ENCODE data around the gene USHBP1. TPM values are rescaled to one million over a fixed set of nuclear protein-coding genes. Genes with fewer than 3 reads are reported as not detected.

USHBP1 gene
- total and polyA plus RNA-seq, 2 of the 13 experiments (the other 11 are each of a cell fraction or from before 2014, with no cell fraction given), result 0.15 to 1.5 TPM

DNA sequence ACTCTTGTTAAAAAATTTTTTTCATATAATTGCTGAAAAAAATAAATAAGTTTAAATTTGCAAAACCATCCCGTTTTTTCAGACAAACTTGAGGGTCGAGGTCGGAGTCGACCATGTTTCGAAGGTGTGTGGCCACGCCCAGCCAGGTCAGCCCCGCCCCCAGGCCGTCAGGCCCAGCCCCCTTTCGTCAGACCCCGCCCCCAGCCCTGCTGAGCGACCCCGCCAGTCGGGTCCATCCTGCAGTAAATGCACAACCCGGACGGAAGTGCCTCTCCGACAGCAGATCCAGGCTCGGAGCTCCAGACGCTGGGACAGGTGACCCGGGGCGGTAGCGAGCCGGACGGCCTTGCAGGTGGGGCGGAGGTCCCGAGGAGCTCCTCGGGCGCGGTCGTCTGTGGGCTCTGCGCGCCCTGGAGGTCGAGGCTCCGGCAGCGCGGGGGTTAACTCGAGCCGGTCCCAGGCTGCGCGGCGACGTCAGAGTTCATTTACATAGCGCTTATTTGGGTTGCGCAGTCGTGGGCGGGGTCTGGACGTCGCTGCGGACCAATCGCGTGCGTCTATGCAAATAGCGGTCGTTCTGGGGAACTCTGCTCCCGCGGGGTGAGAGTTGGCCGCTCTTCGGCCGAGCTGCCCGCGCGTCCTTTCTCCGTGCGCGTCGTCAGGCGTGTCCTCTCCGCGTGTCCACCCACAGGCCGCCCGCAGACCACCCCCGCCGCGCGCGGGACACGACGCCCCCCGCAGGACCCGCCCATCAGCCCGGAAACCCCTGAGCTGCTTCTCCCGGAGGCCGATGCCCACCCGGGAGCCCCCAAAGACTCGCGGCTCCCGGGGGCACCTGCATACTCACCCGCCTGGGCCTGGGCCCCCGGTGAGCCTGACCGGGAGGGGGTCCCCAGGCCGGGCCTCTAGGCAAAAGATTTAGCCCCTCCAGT lies 38.3 kb downstream of the USHBP1 start, which contains the start of gene OCEL1:
Gene OCEL1 (plus strand): TSS at position 225 of the 932 bp plus-strand sequence. CDS start 22 bp downstream, at position 247.
- BruUV-seq (replicated peaks), result no TSS peak
- intact Hi-C loops (cut with micrococcal nuclease; ENCODE audit: unreplicated experiment), result loop anchor here (2.0 to 5.0 kb wide), 2 partner anchors 21 to 41 kb away; partner anchors contain the start of gene BABAM1
- ATAC-seq (peak; percentile 92), DNase-seq (ENCODE audit: low spot score) (peak; percentile 95), FAIRE-seq (peak; percentile 89)
- in situ Hi-C loops (cut with HindIII; ENCODE audit: extremely low pct_ligation_motif_present, low pct_unique_long_range_greater_than_20kb), result no loop called here
- H3K27ac ChIP-seq (ENCODE audit: extremely low read length, insufficient read depth, low read length), result peak within 1 kb of the TSS; percentile 94
- CTCF ChIA-PET (ENCODE audit: low intra/inter-chr PET ratio, low total read pairs), result interaction anchor here (0.6 to 1.2 kb wide), 2 partner anchors 35 to 129 kb away, joined by 3 to 4 read pairs; no protein-coding TSS in a partner anchor
- H3K4me1 ChIP-seq (ENCODE audit: insufficient read depth, low read length), result peaks cover 23% of the 10 kb centered on the region
- H3K9ac ChIP-seq (ENCODE audit: insufficient read depth, low read depth, low read length), result peak within 1 kb of the TSS; percentile 90
- no peaks in the 10 kb centered on the region for H4K20me1 ChIP-seq (ENCODE audit: insufficient read depth, low read length)
- no peaks in the 10 kb centered on the region for H3K9me3 ChIP-seq (ENCODE audit: low read length)
- 10% methylated on average over 2 of the region's 90 CpGs for WGBS (ENCODE audit: low lambda C conversion rate)
- POLR2A ChIA-PET, result interaction anchor here (0.7 to 8.5 kb wide), 21 partner anchors 9 to 150 kb away, joined by 3 to 178 read pairs (median 4); partner anchors contain the start of genes ABHD8, BABAM1, DDA1 and MRPL34
- H3K79me2 ChIP-seq (ENCODE audit: insufficient read depth, low read length), result peaks cover 13% of the 10 kb centered on the region
- H3K27me3 ChIP-seq (ENCODE audit: control insufficient read depth in 1 of 2, insufficient read depth in 2 of 2, low read length in 2 of 2), result no peaks in the 10 kb centered on the region; a peak in 1 of 5 replicates
- peak within 1 kb of the TSS; percentile 77 for H3K4me2 ChIP-seq (ENCODE audit: low read depth, low read length)
- no peak within 1 kb of the TSS for H2AFZ ChIP-seq (ENCODE audit: low read length)
- H3K36me3 ChIP-seq (replicated peaks in 1 of 2; ENCODE audit: control insufficient read depth in 1 of 2, insufficient read depth in 2 of 2, low read length in 2 of 2), result peaks cover 3 to 8% of the 10 kb centered on the region in 2 experiments; a peak in 3 of 5 replicates
- H3K4me3 ChIP-seq (replicated peaks in 1 of 3; ENCODE audit: insufficient read depth in 1 of 3, low read depth in 2 of 3, low read length in 3 of 3), result peak within 1 kb of the TSS; percentile 68 to 80 (median 79)
- TF ChIP-seq HOXA9 (CRISPR knock-in tag; IDR thresholded peaks at IDR 0.05; ENCODE audit: borderline replicate concordance) (peak; percentile 49; the same call in 1 of the 2 replicates), SCMH1 (CRISPR knock-in tag; IDR thresholded peaks at IDR 0.05; ENCODE audit: borderline replicate concordance) (no peak), ZNF564 (CRISPR knock-in tag; IDR thresholded peaks at IDR 0.05) (peak; percentile 43; the same call in 1 of the 2 replicates), NFE2 (CRISPR knock-in tag; IDR thresholded peaks at IDR 0.05) (no peak), ZNF180 (CRISPR knock-in tag; IDR thresholded peaks at IDR 0.05; ENCODE audit: borderline replicate concordance, low read depth) (no peak), NFYB (CRISPR knock-in tag; IDR thresholded peaks at IDR 0.05) (peak; percentile 72), YY1 (IDR thresholded peaks at IDR 0.05; ENCODE audit: insufficient read depth, insufficient replicate concordance, low read depth, low read length) (peak; percentile 42), NFKB2 (CRISPR knock-in tag; IDR thresholded peaks at IDR 0.05; ENCODE audit: borderline replicate concordance) (peak; percentile 58; the same call in 1 of the 2 replicates), ZNF230 (CRISPR knock-in tag; IDR thresholded peaks at IDR 0.05) (peak; percentile 22; the same call in 1 of the 2 replicates), NKX3-1 (CRISPR knock-in tag; IDR thresholded peaks at IDR 0.05) (no peak), ZNF337 (CRISPR knock-in tag; IDR thresholded peaks at IDR 0.05; ENCODE audit: borderline replicate concordance, low read depth) (no peak)
- TF ChIP-seq, protein P1, sequence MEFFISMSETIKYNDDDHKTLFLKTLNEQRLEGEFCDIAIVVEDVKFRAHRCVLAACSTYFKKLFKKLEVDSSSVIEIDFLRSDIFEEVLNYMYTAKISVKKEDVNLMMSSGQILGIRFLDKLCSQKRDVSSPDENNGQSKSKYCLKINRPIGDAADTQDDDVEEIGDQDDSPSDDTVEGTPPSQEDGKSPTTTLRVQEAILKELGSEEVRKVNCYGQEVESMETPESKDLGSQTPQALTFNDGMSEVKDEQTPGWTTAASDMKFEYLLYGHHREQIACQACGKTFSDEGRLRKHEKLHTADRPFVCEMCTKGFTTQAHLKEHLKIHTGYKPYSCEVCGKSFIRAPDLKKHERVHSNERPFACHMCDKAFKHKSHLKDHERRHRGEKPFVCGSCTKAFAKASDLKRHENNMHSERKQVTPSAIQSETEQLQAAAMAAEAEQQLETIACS (CRISPR knock-in tag; IDR thresholded peaks at IDR 0.05), result peak; percentile 34; the same call in 1 of the 2 replicates
- TF ChIP-seq, protein P2, sequence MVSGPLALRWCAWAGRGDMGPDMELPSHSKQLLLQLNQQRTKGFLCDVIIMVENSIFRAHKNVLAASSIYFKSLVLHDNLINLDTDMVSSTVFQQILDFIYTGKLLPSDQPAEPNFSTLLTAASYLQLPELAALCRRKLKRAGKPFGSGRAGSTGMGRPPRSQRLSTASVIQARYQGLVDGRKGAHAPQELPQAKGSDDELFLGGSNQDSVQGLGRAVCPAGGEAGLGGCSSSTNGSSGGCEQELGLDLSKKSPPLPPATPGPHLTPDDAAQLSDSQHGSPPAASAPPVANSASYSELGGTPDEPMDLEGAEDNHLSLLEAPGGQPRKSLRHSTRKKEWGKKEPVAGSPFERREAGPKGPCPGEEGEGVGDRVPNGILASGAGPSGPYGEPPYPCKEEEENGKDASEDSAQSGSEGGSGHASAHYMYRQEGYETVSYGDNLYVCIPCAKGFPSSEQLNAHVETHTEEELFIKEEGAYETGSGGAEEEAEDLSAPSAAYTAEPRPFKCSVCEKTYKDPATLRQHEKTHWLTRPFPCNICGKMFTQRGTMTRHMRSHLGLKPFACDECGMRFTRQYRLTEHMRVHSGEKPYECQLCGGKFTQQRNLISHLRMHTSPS (CRISPR knock-in tag; IDR thresholded peaks at IDR 0.05; ENCODE audit: low read depth), result peak; percentile 52
- TF ChIP-seq, protein P3, sequence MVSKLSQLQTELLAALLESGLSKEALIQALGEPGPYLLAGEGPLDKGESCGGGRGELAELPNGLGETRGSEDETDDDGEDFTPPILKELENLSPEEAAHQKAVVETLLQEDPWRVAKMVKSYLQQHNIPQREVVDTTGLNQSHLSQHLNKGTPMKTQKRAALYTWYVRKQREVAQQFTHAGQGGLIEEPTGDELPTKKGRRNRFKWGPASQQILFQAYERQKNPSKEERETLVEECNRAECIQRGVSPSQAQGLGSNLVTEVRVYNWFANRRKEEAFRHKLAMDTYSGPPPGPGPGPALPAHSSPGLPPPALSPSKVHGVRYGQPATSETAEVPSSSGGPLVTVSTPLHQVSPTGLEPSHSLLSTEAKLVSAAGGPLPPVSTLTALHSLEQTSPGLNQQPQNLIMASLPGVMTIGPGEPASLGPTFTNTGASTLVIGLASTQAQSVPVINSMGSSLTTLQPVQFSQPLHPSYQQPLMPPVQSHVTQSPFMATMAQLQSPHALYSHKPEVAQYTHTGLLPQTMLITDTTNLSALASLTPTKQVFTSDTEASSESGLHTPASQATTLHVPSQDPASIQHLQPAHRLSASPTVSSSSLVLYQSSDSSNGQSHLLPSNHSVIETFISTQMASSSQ (IDR thresholded peaks at IDR 0.05; ENCODE audit: low read depth), result no peak
- TF ChIP-seq, protein P3 (CRISPR knock-in tag; IDR thresholded peaks at IDR 0.05; ENCODE audit: borderline replicate concordance), result peak; percentile 30; the same call in 1 of the 2 replicates

Data from HepG2 (cell line).